HG02623 (cell line): ENCODE data around the gene CSNK1G1.
"Not testable (repeated sequence)": the region's sequence is repeated elsewhere in the genome, so short reads cannot be mapped to it uniquely, and the experiment has no call there.

Source experiments
- ATAC-seq: cut with Tn5 transposase; IDR thresholded peaks from one replicate; pipeline ENCODE4 v1.9.1; 2021; ENCODE audit warnings: moderate library complexity; ENCODE audit not compliant: unreplicated experiment

Gene CSNK1G1

GRCh38 chr15:64288999-64289398, 67.0 kb downstream of the CSNK1G1 start:
- ATAC-seq: no peak

DNA sequence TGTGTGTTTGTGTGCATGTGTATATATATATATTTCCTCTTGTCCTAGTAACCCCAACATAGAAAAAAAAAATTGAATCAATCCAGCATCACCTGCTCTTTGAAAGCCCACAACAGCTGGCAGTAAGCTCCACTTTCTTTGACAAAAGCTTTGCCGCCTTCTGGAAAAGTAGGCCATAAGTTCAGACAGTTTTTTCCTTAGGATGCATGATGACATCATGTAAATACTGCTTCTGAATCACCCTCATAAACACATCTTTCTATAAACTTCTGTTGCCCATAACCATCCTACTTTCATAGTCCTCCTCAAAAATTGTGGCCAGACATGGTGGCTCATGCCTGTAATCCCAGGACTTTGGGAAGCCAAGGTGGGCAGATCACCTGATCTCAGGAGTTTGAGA, 67.4 kb downstream of the CSNK1G1 start:
- no peak for ATAC-seq

GRCh38 chr15:64287953-64288352, 68.0 kb downstream of the CSNK1G1 start:
- ATAC-seq: no peak

GRCh38 chr15:64286473-64286872, 69.5 kb downstream of the CSNK1G1 start:
- no peak for ATAC-seq

DNA sequence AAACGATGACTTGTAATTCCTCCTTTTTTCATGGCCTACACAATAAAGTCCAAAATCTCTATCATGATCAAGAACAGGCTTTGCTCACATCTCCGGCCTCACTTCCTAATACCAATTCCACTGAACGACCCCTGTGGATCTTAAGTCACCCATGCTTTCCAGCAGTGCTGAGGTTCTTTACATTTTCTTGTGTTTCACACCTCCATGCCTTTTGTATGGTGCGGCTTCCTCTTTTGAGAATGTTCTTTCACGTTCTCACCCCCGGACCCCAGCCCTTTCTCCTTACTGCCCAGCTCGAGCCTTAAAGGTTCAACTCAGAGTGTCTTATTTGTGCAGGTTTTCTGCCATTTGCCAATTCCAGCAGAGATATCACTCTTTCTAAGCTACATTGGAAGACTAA, 70.1 kb downstream of the CSNK1G1 start:
- ATAC-seq: no peak

DNA sequence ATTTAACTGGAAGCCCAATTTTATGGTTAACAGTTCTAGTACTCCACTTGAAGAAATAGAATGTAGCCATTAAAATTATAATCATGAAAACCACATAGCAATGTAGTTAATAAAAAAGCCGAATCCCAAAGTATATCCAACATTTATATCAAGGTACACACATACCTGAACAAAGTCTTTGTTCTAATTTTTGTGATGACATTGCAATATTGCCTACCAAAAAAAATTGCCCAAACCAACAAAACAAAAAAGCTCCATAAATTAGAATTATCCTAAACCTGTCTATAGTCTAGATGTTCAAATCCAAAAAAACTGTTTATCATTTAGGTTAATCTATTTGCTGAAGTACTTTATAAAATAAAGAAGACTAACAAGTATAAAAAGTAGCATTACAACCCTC, 70.8 kb downstream of the CSNK1G1 start:
- ATAC-seq: no peak

DNA sequence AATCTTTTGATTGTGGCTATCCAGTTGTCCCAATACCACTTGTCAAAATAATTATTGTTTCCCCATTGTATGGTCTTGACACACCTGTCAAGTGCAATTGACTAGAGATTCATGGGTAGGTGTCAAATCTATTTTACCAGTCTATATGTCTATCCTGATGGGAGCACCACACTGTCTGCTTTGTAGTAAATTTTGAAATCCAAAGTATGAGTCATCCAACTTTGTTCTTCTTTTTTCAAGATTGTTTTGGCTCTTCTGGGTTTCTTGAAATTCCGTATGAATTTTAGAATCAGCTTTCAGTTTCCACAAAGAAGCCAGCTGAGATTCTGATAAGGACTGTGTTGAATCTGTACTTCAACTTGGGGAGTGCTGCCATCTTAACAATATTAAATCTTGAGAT, 71.9 kb downstream of the CSNK1G1 start:
- ATAC-seq: no peak

- no peak for ATAC-seq
These were observed 73.3 kb downstream of the CSNK1G1 start for GRCh38 chr15:64282701-64283100.

GRCh38 chr15:64279131-64279530, 76.8 kb downstream of the CSNK1G1 start:
- no peak for ATAC-seq

DNA sequence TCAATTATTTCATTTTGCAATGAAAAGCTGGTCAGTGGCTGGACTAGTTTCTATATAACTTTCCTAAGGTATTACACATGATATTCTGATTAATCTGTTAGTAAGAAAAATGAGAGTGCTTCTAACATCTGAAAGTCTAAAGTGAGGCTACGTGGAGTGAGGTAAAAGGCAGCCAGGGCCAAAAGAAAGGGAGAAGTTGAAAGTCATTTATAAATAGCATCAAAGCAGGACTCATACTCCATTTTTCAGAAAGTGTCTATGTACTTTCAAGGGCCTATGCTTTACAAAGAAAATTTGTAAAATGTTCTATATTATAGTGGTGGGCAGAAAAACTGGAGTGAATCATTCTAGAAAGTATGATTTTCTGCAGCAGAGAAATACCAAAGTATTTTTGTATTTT, 80.0 kb downstream of the CSNK1G1 start:
- ATAC-seq: no peak

GRCh38 chr15:64274341-64274950, 81.5 kb downstream of the CSNK1G1 start:
- no peak for ATAC-seq

DNA sequence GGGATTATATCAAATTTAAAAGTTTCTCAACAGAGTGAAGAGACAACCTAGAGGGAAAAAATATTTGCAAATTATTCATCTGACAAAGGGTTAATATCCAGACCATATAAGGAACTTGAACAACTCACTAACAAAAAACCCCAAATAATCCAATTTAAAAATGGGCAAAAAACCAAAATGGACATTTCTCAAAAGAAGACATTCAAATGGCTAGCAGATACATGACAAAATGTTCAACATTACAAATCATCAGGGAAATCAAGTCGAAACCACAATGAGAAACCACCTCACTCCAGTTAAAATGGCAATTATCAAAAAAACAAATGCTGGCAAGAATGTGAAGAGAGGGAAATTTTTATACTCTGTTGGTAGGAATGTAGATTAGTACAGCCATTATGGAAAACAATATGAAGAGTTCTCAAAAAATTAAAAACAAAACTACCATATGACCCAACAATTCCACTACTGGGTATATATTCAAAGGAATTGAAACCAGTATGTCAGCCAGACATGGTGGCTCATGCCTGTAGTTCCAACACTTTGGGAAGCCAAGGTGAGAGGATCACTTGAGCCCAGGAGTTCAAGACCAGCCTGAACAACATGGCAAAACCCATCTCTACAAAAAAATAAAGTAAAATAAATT, 88.5 kb downstream of the CSNK1G1 start:
- ATAC-seq: no peak

GRCh38 chr15:64265188-64265587, 90.8 kb downstream of the CSNK1G1 start:
- not testable (repeated sequence) for ATAC-seq

GRCh38 chr15:64264502-64264901, 91.5 kb downstream of the CSNK1G1 start:
- no peak for ATAC-seq

DNA sequence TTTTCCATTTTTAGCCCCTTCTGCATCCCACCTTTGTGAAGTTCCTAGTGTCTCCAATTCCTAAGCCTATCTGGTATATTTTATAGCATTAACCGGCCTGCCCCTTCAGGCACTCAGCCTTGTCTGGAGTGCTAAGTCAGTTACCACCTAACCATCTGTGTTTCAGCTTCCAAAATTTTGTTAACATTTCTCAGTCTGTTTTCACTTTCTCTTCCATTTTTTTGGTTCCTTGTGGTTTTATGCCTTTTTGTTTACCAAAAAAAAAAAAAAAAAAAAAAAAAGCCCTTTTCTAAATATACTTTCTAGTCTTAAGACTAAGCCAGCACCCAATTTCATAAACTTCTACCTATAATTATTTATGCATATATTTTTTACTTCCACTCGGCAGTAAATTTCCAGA, 92.4 kb downstream of the CSNK1G1 start:
- ATAC-seq: no peak

DNA sequence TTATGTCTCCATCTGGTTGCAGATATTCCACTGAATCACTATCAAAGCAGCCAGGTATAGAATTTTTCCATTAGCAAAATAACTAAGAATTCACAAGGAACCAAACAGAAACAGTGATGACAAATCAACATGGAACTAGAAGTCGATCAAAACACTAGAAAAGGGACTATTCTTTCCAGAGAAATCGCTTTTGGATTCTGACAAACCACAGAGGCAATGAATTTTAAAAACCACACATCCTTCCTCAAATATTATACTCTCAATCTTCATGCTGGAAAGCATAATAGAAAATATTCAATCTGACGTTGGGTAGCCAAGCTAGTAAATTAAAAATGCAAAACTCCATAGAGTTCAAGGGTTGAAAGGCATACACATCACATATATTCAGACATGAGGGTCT, 99.9 kb downstream of the CSNK1G1 start:
- ATAC-seq: no peak

DNA sequence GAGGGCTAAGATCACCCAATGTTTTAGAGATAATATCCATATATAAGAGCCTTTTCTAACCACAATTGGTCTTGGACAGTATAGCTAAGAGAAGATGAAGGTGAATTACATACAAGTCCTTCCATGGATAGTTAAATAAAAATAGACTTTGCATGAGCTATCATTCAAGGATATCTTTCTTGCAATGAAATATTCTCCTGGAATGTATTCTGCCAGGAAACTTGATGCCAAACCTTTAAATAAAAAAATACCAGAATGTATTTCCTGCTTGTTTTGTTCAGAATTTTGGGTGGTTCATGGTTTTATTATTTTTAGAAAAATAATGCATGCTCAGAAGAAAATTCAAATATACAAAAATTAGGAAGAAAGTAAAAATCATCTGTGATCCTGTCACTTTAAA, 104.3 kb downstream of the CSNK1G1 start:
- no peak for ATAC-seq

- no peak for ATAC-seq
These were observed 104.9 kb downstream of the CSNK1G1 start for GRCh38 chr15:64251121-64251520.

DNA sequence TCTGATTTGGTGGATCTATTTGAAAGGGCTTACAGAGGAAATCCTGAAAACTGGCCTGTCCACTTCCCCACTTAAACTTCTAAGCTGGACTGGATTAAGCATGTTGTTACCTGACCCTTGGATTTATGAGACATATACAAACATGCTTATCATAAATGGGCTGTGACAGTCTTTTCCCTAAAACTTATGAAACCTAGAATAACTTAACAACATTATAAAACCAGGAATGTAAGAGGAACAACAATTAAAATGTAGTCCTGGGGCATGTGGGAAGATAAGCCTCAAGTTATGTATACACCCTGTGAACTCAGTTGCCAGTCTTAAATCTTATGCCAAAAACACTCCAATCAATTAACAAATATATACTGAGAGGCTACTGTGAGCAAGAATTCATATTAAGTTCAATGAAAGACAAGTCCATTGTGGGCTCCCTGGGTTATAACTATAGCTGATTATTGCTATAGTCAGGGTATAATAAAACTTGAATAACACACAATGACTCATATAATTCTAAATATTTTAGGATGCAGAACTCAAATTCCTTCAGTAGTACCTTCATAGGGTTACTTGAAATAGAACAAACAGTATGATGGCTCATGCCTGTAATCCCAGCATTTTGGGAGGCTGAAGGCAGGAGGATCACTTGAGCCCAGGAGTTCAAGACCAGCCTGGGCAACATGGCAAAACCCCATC, 105.9 kb downstream of the CSNK1G1 start:
- ATAC-seq: no peak

DNA sequence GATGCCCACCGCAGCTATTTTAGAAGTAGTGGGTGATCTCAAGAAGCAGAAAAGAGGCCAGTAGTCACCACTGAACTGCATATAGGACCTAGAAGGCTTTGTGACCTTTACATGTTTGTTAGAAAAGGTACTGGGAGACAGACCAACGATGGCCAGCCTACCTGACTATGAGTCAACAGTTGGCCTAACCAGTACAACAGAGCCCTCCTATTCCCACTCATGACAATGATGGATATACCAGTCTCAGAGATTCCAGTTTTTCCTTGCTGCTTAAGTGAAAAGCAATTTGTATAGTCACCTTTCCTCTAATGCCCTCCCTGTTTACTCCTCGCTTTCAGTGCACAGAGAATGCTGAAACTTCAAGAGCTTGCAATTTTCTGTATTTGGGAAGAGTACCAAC, 106.6 kb downstream of the CSNK1G1 start:
- no peak for ATAC-seq

- peak; percentile 43 for ATAC-seq
These were observed 107.9 kb downstream of the CSNK1G1 start for GRCh38 chr15:64247906-64248541.

DNA sequence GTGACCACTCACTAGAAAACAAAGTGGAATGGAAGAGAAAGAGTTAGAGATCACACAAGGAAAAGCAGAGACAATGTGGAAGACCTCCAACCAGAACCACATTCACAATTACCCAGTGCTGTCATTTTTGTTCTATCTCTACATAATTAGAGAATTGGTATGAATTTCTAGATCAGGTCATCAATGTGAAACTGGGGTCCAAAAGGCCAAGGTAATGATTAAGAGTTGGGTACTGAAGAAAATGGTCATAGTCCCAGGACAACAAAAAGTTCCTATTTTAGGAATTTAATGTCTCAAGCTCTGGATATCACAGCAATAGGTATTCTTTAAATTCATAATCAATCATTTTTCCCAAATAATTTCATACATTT, 108.5 kb downstream of the CSNK1G1 start:
- no peak for ATAC-seq
